HG03108 (cell line): Measurements from ENCODE around the gene C1QA.
"Not testable (repeated sequence)": the region's sequence is repeated elsewhere in the genome, so short reads cannot be mapped to it uniquely, and the experiment has no call there.

Source experiments
- ATAC-seq: cut with Tn5 transposase; IDR thresholded peaks from one replicate; pipeline ENCODE4 v1.9.1; 2021; ENCODE audit warnings: moderate library complexity; ENCODE audit not compliant: unreplicated experiment

Gene C1QA

DNA sequence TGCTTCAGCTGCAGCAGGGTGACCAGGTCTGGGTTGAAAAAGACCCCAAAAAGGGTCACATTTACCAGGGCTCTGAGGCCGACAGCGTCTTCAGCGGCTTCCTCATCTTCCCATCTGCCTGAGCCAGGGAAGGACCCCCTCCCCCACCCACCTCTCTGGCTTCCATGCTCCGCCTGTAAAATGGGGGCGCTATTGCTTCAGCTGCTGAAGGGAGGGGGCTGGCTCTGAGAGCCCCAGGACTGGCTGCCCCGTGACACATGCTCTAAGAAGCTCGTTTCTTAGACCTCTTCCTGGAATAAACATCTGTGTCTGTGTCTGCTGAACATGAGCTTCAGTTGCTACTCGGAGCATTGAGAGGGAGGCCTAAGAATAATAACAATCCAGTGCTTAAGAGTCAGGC lies 2.9 kb downstream of the C1QA start:
- ATAC-seq = no peak

DNA sequence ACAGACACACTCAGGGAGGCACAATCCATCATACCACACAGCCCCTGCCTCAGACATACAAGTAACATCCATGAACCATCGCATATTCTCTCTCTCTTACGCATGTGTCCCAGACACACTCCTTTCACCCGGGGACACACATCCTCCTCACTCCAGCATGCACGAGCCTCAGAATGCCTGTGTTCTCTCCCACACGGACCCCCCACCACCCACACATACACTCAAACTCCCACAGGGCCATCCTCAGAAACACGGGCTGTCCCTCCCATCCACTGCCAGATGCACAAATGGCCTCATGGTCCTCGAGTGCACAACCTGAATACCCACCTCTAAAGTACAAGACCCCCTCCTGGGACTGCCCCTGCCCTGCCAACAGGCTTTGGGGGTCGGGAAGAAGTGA lies 4.8 kb downstream of the C1QA start:
- no peak for ATAC-seq

DNA sequence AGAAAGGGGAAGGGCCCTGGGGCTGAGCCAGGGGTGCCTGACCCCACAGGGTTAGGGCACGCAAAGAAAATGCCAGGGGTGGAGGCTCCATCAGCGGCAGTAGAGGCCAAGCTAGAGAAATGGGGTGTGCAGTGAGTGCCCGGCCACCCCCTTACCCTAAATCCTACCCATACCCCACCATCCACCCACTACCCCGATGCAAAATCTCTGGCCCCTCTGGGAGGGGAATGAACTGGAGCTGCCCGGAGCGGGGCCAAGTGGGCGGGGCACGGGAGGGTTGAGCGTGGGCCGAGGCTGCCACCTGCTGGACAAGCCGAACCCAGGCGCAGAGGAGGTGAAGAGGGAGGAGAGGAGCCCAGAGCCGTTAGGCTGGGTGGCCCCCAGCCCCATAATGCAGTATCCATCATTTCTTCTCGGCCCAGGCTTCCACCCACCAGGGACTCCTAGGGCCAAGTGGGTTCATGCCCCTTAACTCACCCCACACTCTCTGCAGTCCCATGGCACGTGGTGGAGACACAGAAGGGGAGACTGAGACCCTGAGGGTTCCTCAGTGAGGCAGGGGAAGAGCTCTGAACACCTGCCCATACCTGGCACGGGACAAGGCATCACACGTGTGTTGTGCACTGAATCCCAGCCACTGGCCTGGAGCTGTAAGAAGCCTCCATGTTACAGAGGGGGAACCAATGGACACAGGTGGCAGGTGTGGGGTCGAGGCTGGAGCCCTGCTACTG lies 5.6 kb downstream of the C1QA start:
- no peak for ATAC-seq

DNA sequence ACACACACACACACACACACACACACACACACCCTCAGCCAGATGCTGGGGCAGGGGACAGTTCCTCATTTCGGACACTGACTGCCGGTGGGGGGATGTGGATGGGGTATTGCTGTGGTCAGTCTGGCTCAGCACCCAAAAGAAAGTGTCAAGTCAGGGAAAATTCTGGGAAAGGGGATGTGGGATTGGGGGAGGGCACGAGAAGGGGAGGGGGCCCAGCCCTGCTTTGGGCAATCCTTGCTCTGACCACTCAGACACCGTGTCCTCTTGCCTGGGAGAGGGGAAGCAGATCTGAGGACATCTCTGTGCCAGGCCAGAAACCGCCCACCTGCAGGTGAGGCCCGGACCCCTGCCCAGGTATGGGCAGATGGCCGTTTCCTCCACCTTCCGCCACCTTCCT lies 7.0 kb downstream of the C1QA start, which contains the start of gene C1QC:
Gene C1QC (plus strand): TSS at position 253 of the 400 bp plus-strand sequence. CDS start 391 bp downstream, outside the sequence.
- no peak for ATAC-seq

DNA sequence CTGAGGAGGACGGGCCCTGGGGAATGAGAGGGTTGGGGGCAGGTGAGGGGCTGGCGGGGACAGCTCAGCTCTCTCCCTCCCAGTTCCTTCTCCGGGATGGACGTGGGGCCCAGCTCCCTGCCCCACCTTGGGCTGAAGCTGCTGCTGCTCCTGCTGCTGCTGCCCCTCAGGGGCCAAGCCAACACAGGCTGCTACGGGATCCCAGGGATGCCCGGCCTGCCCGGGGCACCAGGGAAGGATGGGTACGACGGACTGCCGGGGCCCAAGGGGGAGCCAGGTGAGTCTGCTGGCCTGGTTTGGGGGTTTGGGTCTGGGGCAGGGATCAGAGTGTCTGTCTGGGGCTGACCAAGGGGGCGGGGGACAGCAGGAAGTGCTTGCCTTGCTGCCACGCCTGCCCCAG lies 7.5 kb downstream of the C1QA start:
- ATAC-seq = no peak

DNA sequence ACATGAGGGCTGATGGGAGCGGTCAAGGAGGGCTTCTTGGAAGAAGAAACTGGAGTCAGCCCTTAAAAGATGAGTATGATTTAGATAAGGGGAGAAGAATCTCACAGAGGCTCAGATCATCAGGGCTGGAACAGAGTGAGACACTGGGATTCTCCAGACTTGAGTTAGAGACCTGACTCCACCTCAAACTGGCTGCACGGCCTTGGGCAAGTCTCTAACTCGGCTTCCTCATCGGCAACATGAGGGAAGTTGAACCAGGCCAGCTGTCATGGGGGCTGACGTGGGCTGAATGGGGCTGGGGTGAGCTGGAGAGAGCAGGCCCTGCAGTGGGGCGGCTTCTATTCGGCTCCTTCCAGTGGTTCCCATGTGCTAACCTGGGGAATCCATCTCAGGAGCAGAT lies 9.5 kb downstream of the C1QA start:
- no peak for ATAC-seq

DNA sequence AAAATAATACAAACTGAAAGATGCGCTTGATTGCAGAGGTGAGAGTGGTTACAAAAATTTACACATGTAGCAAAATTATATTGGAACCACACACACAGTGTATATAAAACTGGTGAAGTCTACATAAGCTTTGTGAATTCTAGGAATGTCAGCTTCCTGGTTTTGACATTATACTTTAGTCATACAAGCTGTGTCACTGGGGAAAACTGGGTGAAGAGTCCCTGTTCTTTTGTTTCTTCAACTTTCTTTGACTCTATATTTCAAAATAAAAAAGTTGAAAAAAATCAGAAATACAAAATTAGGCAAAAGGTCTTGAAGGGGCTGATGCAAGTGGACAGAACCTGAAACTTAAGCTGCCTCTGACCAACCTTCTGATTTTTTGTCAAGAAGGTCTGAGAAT lies 10.0 kb downstream of the C1QA start:
- ATAC-seq = no peak

DNA sequence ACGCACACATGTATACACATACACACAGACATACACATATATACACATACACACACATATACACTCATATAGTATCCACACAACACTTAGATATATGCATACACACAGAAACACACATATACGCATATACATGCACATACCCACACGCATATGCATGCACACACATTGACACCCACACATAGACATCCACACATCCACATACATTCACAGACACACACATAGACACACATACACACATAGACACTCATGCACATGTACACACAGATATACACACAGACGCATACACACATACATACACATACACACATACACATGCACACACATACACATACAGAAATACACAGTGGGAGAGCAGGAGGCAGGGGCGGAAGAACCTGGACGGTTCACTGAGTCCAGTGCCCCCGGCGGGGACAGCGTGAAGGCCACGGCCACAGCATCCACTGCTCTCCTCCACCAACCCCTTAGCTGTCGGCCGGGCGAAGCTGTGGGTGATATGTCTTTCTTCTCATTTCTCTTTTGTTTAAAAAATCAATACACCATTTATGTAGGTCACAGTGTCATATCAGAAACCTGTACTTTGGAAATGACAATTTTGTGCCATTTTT lies 13.8 kb downstream of the C1QA start:
- no peak for ATAC-seq

DNA sequence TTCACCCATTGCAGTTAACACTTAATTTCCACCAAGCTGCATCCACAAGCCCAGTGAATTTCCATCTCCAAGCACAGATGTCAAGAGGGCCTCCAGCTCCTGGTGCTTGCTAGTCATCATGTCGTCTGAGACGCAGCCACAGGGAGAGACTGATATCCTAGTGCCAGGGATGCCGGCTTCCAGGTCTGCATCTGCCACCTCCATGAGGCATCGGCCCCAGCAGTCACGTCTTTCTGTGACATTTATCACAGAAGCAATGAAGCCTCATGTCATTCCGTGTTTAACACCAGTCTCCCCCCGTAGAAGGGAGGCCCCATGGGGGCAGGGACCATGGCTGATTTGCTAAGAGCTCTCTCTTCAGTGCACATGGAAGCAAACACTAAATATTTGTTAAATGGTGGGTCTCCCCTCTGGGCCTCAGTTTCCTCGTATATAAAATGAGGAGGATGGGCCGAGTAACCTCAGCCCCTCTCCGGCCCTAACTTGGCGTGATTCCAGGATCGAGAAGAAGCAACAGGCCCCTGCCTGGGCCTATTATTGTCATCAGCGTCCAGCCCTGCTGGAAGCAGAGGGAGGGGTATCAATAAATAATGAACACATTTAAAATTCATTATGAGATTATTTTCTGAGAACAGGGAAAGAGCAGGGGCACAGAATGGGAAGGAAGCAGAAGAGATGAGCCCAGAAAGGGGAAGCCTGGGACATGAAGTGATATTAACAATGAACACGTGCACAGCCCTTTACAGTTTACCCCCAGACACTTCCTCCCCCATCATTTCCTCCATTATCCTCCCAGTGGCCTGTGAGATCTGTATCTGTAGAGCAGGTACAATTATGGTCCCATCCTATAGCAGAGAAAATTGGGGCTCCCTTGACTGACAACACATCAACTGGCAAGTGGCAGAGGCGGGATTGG lies 15.8 kb downstream of the C1QA start:
- ATAC-seq = no peak

DNA sequence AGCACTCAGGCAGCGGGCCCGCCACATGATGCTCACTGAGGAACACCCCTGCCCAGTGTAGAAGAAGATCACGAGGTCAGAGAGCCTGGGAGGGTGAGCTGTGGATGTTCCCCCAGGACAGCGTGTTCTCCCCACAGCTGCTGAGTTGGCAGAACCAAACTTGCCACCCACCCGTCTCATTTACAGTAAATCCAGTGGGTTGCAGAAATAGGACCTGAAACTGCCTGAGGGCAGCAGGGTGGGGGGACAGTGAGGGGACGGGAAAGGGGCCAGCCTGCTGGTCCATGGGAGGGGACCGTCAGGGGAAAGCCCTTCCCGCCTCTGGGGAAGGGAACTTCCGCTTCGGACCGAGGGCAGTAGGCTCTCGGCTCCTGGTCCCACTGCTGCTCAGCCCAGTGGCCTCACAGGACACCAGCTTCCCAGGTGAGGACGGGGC lies 16.5 kb downstream of the C1QA start, which contains the start of gene C1QB:
Gene C1QB (plus strand): TSS at position 356 of the 436 bp plus-strand sequence. CDS start 6,227 bp downstream, outside the sequence.
- ATAC-seq = no peak

DNA sequence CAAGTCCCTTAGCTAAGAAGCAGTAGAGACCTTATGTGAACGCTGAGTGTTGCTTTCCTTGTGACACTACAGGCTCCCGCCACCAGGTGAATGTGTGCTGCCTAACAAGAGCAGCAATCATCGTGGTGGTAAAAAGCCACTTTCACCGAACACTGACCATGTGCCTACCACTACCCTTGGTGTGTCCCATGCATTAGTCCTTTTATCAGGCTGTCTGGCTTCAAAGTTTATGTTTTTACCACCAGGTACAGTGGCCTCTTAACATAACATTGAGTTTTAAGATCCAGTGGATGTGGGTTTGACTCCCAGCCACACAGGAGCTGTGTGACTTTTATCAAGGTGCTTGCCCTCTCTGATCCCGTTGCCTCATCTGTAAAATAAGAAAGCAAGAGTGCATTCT lies 18.3 kb downstream of the C1QA start:
- ATAC-seq = no peak

DNA sequence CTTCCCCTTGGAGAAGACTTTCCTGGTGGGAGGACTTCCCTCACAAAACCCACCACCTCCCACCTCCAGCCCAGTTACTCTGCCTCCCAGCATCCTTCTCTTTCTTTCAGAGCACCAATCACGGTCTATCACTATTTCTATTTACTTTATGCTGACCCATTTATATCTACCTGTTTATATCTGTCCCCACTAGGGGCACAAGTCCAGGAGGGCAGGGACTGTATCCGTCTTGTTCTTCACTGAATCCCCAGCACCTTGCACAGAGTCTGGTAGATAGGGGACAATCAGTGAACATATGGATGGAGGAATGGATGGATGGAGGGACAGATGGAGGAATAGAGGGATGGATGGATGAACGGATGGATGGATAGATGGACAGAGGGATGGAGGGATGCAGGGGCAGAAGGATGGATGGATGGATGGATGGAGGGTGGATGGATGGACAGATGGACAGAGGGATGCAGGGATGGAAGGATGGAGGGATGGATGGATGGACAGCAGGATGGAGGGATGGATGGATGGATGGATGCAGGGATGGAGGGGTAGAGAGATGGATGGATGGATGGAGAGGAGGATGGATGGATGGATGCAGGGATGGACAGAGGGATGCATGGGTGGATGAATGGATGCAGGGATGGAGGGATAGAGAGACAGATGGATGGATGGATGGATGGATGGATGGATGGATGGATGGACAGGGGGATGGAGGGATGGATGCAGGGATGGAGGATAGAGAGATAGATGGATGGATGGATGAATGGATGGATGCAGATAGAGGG lies 22.1 kb downstream of the C1QA start:
- ATAC-seq = no peak

DNA sequence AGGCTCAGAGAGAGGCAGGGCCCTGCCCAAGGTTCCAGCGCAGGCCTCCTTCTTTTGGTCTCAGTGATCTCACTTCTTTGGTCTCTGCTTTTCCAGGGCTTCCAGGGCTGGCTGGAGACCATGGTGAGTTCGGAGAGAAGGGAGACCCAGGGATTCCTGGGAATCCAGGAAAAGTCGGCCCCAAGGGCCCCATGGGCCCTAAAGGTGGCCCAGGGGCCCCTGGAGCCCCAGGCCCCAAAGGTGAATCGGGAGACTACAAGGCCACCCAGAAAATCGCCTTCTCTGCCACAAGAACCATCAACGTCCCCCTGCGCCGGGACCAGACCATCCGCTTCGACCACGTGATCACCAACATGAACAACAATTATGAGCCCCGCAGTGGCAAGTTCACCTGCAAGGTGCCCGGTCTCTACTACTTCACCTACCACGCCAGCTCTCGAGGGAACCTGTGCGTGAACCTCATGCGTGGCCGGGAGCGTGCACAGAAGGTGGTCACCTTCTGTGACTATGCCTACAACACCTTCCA lies 24.4 kb downstream of the C1QA start:
- ATAC-seq = no peak

DNA sequence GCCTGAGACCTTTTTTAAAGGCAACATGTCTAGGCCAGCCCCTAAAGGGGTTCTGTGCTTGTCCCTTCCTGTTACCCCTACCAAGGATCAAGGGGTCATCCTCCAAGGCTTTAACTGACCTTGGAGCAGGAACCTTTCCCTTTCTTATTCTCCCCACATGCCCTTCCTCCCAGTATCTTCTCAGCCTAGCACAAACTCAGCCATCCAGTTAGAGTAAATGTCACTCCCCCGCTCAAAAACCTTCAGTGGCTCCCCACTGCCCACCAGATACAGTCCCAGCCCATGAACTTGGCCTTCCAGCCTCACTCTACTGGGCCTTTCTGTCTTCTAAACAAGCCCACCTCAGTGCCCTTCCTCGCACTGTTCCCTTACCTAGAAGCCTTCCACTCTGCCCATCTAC lies 25.5 kb downstream of the C1QA start:
- ATAC-seq = no peak

DNA sequence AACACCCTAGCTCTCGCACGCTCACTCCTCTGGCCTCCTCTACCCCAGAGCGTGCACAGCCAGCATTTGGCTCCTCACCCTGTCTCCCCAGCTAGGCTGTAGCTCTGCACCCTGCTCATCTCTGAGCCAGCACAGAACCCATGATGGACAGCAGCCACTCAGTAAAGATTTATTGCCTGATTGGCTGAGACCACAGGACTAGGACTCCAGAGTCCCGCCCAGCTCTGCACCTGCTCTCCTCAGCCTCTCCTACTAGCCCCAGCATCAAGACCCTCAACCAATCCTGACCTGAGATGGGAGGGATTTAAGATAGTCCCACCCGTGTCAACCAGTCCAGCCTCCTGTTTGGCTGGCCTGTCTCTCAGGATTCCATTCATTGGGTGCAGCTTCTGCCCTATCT lies 25.9 kb downstream of the C1QA start:
- ATAC-seq = no peak

DNA sequence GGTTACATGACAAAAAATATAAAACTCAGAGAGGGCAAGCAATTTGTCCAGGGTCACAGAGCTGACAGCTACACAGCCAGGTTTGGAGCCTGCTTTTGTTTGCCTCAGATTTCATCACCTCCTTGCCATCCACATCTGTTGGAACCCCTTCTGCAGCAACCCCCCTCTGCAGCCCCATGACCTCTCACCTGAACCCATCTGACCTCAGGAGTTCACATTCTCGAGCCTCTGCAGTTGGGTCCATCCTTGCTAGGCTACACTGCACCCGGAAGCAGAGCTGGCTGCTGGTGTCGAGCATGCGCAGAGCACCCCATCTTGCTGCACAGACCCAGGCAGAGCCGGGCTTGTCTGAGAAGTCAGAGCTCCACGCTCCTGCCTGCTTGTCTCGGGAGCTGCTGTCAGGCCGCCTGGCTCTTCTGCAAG lies 26.6 kb downstream of the C1QA start:
- ATAC-seq = no peak

DNA sequence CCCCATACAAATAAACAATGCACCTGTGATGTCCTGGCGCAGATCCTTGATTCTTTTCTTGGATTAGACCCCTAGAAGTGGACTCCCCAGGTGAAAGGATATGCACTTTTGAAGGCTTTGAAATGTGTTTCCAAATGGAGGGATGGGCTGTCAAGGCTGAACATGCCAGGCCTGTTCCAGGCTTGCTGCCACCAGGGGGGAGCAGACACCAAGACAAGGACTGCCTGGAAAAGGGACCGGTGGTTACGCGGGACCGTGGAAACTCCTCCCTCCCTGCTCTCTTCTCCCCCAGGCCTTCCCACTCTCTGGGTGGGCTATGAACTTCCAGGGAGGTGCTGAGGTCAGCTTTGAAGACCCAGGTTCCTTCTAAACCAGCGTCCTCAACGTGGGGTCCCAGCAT lies 29.3 kb downstream of the C1QA start:
- no peak for ATAC-seq

DNA sequence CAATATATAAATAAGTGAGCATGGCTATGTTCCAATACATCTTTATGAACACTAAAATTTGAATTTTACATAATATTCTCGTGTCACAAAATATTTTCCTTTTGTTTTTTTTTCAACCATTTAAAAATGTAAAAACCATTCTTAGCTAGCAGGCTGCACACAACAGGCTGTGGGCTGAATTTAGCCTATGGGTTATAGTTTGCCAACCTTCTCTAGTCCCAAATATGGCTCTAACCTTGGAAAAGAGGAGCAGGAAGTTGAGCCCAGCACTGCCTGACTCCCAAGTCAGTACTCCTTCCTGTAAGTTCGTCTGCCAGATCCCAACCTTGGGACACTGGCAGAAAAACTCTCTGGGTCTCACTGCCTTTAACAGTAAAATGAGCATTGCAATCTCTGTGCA lies 30.0 kb downstream of the C1QA start:
- no peak for ATAC-seq

DNA sequence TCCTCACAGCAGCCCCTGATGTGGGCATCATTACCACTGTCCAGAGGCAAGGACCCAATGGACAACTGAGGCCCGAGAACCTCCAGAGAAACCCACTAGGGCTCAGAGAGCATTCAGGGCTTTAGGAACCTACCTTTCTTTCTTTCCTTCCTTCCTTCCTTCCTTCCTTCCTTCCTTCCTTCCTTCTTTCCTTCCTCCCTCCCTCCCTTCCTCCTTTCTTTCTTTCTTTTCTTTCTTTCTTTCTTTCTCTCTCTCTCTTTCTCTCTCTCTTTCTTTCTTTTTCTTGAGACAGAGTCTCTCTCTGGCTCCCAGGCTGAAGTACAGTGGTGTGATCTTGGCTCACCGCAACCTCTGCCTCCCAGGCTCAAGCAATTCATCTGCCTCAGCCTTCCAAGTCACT lies 32.4 kb downstream of the C1QA start:
- ATAC-seq = not testable (repeated sequence)

DNA sequence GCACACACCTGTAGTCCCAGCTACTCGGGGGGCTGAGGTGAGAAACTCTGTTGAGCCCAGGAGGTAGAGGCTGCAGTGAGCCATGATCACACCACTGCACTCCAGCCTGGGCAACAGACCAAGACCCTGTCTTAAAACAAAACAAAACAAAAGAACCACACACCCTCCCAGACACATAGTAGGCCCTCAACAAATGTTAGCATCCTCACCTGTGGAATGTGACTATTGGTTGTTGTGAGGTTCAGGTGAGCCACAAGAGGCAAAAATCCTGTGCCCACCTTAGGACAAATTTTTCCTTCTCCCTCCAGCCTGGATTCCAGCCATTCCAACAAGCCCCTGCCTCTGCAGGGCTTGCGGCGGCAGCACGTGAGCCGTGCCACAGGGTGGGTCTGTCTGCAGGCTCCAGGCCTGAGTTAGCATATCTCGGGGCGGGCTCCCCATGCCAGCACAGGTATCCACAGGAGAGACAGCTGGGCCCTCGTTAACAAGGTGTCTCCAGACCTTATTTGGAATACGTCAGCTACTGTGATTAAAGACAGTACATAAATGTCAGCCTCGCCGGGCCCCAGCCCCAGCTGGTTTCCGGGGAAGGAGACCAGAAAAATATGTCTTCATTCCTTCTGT lies 34.0 kb downstream of the C1QA start:
- no peak for ATAC-seq
